ENCODE measurements around the gene RAD23B. TPM values are rescaled to one million over a fixed set of nuclear protein-coding genes. Genes with fewer than 3 reads are reported as not detected.

The RAD23B gene
- total and polyA plus RNA-seq, 4 donors: 69.8 to 130 (median 97.5) TPM

DNA sequence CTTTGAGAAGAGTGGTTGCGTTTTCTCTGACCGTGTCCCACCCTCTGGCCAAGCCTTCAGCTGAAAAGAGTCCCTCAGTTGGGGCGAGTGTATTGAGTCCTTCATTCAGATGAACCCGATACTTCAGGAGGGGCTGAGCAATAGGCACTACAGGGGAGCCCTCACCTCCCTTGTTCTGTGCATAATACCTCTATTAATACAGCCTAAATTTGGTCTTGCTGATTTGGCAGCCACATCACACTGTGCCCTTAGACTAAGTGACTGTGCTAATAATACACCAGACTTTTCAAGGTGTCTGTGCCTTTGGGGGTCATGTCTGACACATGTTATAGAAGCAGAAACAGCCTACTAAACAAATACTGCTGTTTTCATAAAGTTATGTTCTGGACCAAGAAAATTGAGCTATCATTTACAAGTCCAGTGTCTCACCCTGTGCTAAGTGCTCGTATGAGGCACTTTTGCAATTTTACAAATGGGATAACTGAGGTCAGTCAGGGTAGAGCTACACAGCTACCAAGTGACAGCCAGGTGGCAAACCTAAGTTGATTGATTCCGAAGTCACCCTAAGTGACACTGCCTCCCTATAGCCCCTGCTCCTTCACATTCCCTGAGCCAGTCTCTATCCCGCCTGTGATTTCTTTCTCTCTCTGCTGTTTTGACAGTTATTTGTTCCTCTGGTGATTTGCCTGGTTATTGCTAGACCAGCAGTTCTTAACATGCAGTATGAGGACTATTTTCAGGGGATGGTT lies 56.0 kb downstream of the RAD23B start:
- Histone ChIP-seq H3K9me3 (ENCODE audit: control insufficient read depth, insufficient read depth, low read length) (no peaks in the 10 kb centered on the region), H3K27ac (ENCODE audit: low read depth, low read length) (no peak overlapping the region), H3K36me3 (ENCODE audit: control insufficient read depth, insufficient read depth, low read length) (peaks cover 19% of the 10 kb centered on the region), H3K4me3 (ENCODE audit: low read depth, low read length) (no peak overlapping the region), H3K27me3 (ENCODE audit: control insufficient read depth, insufficient read depth, low read length) (no peaks in the 10 kb centered on the region), H3K4me1 (ENCODE audit: control insufficient read depth, insufficient read depth, low read length) (peaks cover 17% of the 10 kb centered on the region)
- DNase-seq (ENCODE audit: low read depth in 4 of 6, low spot score in 6 of 6): no peak
- 98% methylated on average over 6 of the region's 7 CpGs for WGBS (ENCODE audit: insufficient coverage)

DNA sequence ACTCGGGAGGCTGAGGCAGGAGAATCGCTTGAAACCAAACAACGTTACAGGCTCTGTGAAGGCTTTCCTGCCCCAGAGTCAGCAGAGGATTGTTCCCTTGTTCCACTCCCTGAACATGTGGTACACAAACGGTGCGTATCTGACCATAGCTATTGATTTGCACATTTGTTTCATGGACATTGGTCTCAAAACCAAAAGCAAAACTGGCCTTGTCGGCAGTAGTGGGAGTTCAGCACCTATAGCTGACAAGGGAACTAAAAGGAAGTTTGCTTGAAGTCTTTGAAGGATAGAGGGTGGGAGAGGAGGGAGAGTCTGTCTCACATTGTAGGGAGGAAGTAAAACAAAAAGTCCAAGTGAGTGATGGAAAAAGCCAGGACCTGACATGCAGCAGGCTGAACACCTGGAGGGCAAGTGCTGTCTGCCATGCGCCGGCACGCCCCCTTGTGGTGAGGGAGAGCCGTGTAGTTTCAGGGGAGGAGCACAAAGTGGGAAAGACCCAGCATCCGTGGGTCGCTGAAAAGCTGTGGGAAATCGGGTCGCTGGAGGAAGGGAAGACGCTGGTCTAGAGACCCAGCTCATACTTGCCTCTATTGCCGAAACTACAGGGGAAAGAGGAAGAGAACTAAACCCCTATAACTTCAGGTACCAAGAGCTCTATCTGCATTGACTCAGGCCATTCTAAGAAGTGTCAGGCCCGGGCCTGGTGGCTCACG lies 58.0 kb downstream of the RAD23B start:
- WGBS (ENCODE audit: insufficient coverage): 36% methylated on average over 14 of the region's 18 CpGs
- no peaks in the 10 kb centered on the region for H3K27me3 ChIP-seq (ENCODE audit: control insufficient read depth, insufficient read depth, low read length)
- peaks cover 17% of the 10 kb centered on the region for H3K4me1 ChIP-seq (ENCODE audit: control insufficient read depth, insufficient read depth, low read length)
- peaks cover 15% of the 10 kb centered on the region for H3K36me3 ChIP-seq (ENCODE audit: control insufficient read depth, insufficient read depth, low read length)
- no peaks in the 10 kb centered on the region for H3K9me3 ChIP-seq (ENCODE audit: control insufficient read depth, insufficient read depth, low read length)
- peak in 2 of 6 donors; percentile 39 to 52 for DNase-seq (ENCODE audit: low read depth in 4 of 6, low spot score in 6 of 6)
- no peak overlapping the region for H3K27ac ChIP-seq (ENCODE audit: low read depth, low read length)
- no peak overlapping the region for H3K4me3 ChIP-seq (ENCODE audit: low read depth, low read length)

DNA sequence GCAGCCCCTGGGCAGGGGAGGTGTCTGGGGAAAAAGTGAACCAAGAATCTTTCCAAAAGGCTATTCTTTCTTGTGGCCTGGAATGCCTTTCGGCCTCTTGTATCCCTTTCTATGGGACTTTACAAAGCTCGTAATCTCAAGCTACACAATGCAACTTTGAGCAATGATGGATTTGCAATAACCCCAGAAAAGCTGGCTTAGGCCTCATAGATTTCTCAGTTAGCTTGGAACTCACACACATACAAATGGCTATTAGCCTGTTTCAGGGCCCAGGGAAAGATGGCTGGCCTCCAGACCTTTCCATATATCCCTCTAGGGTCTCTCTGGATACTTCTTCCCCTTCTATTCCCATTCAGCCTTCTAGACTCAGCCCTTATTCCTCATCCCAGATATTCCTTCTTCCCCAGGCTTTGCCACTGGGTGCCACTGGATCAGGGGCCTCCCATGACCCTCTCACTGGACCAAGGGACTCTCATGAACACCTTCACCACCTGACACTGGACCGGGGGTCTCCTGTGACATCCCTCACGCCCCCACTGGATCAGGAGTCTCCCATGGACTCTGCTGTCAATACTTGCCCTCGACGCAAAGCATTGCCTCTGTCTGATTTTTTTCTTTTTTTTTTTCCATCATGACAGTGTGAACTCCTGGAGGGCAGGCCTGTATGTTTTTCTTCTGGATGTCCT lies 59.5 kb downstream of the RAD23B start:
- H3K4me3 ChIP-seq (ENCODE audit: low read depth, low read length): no peak overlapping the region
- H3K27me3 ChIP-seq (ENCODE audit: control insufficient read depth, insufficient read depth, low read length): no peaks in the 10 kb centered on the region
- no peak overlapping the region for H3K27ac ChIP-seq (ENCODE audit: low read depth, low read length)
- no peak for DNase-seq (ENCODE audit: low read depth in 4 of 6, low spot score in 6 of 6)
- peaks cover 12% of the 10 kb centered on the region for H3K36me3 ChIP-seq (ENCODE audit: control insufficient read depth, insufficient read depth, low read length)
- 100% methylated on average over 4 of the region's 6 CpGs for WGBS (ENCODE audit: insufficient coverage)
- no peaks in the 10 kb centered on the region for H3K9me3 ChIP-seq (ENCODE audit: control insufficient read depth, insufficient read depth, low read length)
- peaks cover 12% of the 10 kb centered on the region for H3K4me1 ChIP-seq (ENCODE audit: control insufficient read depth, insufficient read depth, low read length)

DNA sequence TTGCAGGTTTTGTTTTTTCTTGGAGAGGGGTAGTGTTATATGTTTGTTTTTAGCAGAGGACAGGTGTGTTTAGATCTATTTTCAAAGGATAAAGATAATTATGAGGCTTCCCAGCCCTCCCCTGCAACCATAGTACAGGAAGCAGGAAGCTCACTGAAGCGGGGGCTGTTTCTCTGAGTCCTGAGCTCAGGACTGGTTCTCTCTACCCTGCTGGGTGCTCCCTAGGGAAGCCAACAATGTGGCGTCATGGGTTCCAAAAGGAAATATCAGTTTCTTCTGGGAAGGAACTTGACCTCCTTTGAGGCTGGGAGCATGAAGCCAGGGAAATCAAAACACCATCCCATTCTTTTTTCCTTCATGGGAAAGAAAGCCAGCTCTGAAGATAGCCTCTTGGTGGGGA lies 62.2 kb downstream of the RAD23B start:
- 59% methylated on average over 2 of the region's 2 CpGs for WGBS (ENCODE audit: insufficient coverage)
- Histone ChIP-seq H3K27me3 (ENCODE audit: control insufficient read depth, insufficient read depth, low read length) (no peaks in the 10 kb centered on the region), H3K4me1 (ENCODE audit: control insufficient read depth, insufficient read depth, low read length) (no peaks in the 10 kb centered on the region), H3K27ac (ENCODE audit: low read depth, low read length) (no peak overlapping the region), H3K9me3 (ENCODE audit: control insufficient read depth, insufficient read depth, low read length) (no peaks in the 10 kb centered on the region), H3K36me3 (ENCODE audit: control insufficient read depth, insufficient read depth, low read length) (peaks cover 5% of the 10 kb centered on the region), H3K4me3 (ENCODE audit: low read depth, low read length) (no peak overlapping the region)
- no peak for DNase-seq (ENCODE audit: low read depth in 4 of 6, low spot score in 6 of 6)

DNA sequence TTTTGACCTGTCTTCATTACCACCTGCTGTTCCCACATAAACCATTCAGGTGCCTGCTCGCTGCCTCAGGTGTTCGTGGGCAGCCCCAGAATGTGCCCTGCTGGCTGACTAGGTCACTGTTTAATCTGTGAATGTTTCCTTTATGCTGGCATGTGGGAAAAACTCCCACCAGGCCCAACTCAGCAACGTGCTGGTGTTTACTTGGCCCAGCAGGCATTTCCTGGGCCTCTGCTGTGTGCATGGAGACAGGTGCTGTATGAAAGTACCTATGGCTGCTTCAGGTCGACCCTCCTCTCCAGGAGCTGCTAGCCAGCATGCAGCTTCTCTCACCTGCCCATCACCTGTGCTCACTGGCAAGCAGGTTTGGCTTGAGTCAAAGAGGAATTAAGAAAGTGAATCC lies 65.8 kb downstream of the RAD23B start:
- peaks cover 3% of the 10 kb centered on the region for H3K9me3 ChIP-seq (ENCODE audit: control insufficient read depth, insufficient read depth, low read length)
- H3K4me3 ChIP-seq (ENCODE audit: low read depth, low read length): no peak overlapping the region
- H3K27me3 ChIP-seq (ENCODE audit: control insufficient read depth, insufficient read depth, low read length): no peaks in the 10 kb centered on the region
- DNase-seq (ENCODE audit: low read depth in 4 of 6, low spot score in 6 of 6): no peak
- H3K36me3 ChIP-seq (ENCODE audit: control insufficient read depth, insufficient read depth, low read length): no peaks in the 10 kb centered on the region
- no peak overlapping the region for H3K27ac ChIP-seq (ENCODE audit: low read depth, low read length)
- no peaks in the 10 kb centered on the region for H3K4me1 ChIP-seq (ENCODE audit: control insufficient read depth, insufficient read depth, low read length)
- 93% methylated on average over 2 of the region's 4 CpGs for WGBS (ENCODE audit: insufficient coverage)

DNA sequence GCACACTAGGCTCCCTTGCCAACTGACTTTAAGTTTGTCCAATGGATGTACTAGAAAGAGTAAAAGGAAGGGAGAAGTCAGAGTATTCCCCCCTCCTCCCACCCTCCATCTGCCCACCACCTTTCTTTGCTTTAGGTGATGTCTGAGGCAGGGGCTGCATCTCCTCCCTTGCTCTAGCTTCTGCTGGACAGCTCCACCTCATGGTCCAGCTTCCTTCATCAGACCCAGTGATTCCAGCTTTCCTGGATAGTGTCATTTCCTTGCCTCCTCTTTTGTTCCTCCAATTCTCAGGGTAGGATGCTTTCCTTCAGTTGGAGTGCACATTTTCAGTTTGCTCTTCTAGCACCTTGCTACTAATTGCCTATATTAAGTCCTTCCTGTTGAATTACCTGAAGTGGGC lies 67.4 kb downstream of the RAD23B start:
- no peak for DNase-seq (ENCODE audit: low read depth in 4 of 6, low spot score in 6 of 6)
- Histone ChIP-seq H3K36me3 (ENCODE audit: control insufficient read depth, insufficient read depth, low read length) (no peaks in the 10 kb centered on the region), H3K4me1 (ENCODE audit: control insufficient read depth, insufficient read depth, low read length) (no peaks in the 10 kb centered on the region), H3K27me3 (ENCODE audit: control insufficient read depth, insufficient read depth, low read length) (no peaks in the 10 kb centered on the region), H3K4me3 (ENCODE audit: low read depth, low read length) (no peak overlapping the region), H3K27ac (ENCODE audit: low read depth, low read length) (no peak overlapping the region), H3K9me3 (ENCODE audit: control insufficient read depth, insufficient read depth, low read length) (peaks cover 3% of the 10 kb centered on the region)

DNA sequence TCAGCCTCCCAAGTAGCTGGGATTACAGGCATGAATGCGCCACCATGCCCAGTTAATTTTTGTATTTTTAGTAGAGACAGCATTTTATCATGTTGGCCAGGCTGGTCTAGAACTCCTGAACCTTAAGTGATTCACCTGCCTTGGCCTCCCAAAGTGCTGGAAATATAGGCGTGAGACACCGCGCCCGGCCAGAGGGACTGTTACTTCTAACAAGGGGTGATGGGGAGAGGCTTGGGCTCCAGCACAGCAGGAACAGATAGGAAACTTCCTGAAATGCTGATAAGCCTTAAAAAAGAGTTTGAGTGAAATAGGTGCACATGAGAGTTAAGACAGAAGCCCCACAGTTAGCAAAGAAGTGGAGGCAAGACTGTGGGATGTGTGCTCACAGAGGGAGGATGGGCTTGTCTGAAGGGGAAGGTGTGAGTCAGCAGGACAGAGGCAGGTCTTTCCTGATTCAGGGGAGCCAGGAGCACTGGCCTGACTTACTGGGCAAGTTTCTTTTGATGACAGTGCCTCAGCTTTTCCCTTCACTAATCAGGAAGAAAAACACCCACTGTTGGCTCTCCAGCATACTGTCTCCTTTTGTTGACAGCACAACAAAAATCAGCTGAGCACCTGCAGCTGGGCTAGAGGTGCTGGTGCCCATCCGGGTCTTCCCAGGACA lies 68.4 kb downstream of the RAD23B start:
- Histone ChIP-seq H3K27me3 (ENCODE audit: control insufficient read depth, insufficient read depth, low read length) (no peaks in the 10 kb centered on the region), H3K27ac (ENCODE audit: low read depth, low read length) (no peak overlapping the region), H3K9me3 (ENCODE audit: control insufficient read depth, insufficient read depth, low read length) (peaks cover 3% of the 10 kb centered on the region), H3K36me3 (ENCODE audit: control insufficient read depth, insufficient read depth, low read length) (no peaks in the 10 kb centered on the region), H3K4me1 (ENCODE audit: control insufficient read depth, insufficient read depth, low read length) (no peaks in the 10 kb centered on the region), H3K4me3 (ENCODE audit: low read depth, low read length) (no peak overlapping the region)
- 95% methylated on average over 6 of the region's 6 CpGs for WGBS (ENCODE audit: insufficient coverage)
- no peak for DNase-seq (ENCODE audit: low read depth in 4 of 6, low spot score in 6 of 6)

DNA sequence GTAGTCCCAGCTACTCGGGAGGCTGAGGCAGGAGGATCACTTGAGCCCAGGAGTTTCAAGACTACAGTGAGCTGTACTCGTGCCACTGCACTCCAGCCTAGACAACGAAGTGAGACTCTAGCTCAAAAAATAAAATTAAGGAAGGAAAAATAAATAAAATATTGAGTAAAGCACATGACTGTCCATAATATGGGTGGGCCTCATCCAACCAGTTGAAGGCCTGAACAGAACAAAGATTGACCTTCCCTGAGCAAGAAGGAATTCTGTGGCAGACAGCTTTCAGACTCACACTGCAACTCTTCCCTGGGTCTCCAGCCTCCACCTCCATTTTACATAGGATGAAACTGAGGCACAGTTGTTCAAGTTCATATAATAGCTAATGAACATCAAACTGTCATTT lies 72.3 kb downstream of the RAD23B start:
- H3K4me3 ChIP-seq (ENCODE audit: low read depth, low read length): no peak overlapping the region
- 100% methylated on average over 1 of the region's 3 CpGs for WGBS (ENCODE audit: insufficient coverage)
- no peaks in the 10 kb centered on the region for H3K36me3 ChIP-seq (ENCODE audit: control insufficient read depth, insufficient read depth, low read length)
- H3K27ac ChIP-seq (ENCODE audit: low read depth, low read length): no peak overlapping the region
- no peaks in the 10 kb centered on the region for H3K27me3 ChIP-seq (ENCODE audit: control insufficient read depth, insufficient read depth, low read length)
- DNase-seq (ENCODE audit: low read depth in 4 of 6, low spot score in 6 of 6): no peak
- peaks cover 3% of the 10 kb centered on the region for H3K9me3 ChIP-seq (ENCODE audit: control insufficient read depth, insufficient read depth, low read length)
- peaks cover 3% of the 10 kb centered on the region for H3K4me1 ChIP-seq (ENCODE audit: control insufficient read depth, insufficient read depth, low read length)

DNA sequence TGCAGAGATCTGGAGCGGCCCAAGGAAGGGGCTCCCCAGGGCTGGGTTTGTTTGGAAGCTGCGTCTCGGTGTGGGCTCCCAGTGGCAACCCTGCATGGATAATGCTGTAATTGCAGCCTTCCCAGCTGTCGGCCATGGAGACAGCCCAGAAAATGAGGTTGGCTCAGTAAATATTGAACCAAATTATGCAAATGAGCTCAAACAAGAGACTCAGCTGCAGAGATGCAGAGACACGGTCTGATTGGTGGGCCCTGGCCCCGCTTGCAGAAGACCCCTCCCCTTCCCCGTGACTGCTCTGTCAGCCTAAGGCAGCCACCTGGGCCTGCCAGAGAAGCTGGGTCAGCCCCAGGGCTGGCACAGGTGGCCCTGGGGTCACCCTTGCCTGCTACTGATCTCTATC lies 75.9 kb downstream of the RAD23B start:
- H3K36me3 ChIP-seq (ENCODE audit: control insufficient read depth, insufficient read depth, low read length): no peaks in the 10 kb centered on the region
- DNase-seq (ENCODE audit: low read depth in 4 of 6, low spot score in 6 of 6): peak in 4 of 6 donors; percentile 32 to 91 (median 54)
- no peaks in the 10 kb centered on the region for H3K9me3 ChIP-seq (ENCODE audit: control insufficient read depth, insufficient read depth, low read length)
- H3K4me1 ChIP-seq (ENCODE audit: control insufficient read depth, insufficient read depth, low read length): peaks cover 8% of the 10 kb centered on the region
- WGBS (ENCODE audit: insufficient coverage): 27% methylated on average over 7 of the region's 7 CpGs
- H3K27ac ChIP-seq (ENCODE audit: low read depth, low read length): no peak overlapping the region
- no peaks in the 10 kb centered on the region for H3K27me3 ChIP-seq (ENCODE audit: control insufficient read depth, insufficient read depth, low read length)
- no peak overlapping the region for H3K4me3 ChIP-seq (ENCODE audit: low read depth, low read length)

All from spinal cord (tissue), 10 donors.